GM23338 (cell line): Measurements from ENCODE around the gene SLC17A8. TPM values are rescaled to one million over a fixed set of nuclear protein-coding genes. Genes with fewer than 3 reads are reported as not detected.

Source experiments
- ATAC-seq: fragments of 200-7000 bp; cut with Tn5 transposase; 3 replicates; pipeline ENCODE4 v1.9.1; 2020
- DNase-seq: peaks from one replicate; pipeline ENCODE4 v3.0.0-alpha.2; 2015; ENCODE audit warnings: low spot score
- H2AFZ ChIP-seq: fragments of 200-600 bp; sonication (generic); 2 replicates; pipeline ENCODE4 v1.8.0; 2016; ENCODE audit warnings: antibody characterized with exemption, mild to moderate bottlenecking, moderate library complexity
- H3F3A ChIP-seq: fragments of 200-600 bp; sonication (generic); replicated peaks from 2 replicates; pipeline ENCODE4 v1.8.0; 2017; ENCODE audit warnings: antibody characterized with exemption, mixed run types, low read depth
- H3K27ac ChIP-seq: fragments of 200-600 bp; sonication (generic); 2 replicates; pipeline ENCODE4 v1.6.1; 2016; ENCODE audit warnings: low read depth
- H3K27me3 ChIP-seq: fragments of 200-600 bp; sonication (generic); 2 replicates; pipeline ENCODE4 v1.8.0; 2016; ENCODE audit warnings: mild to moderate bottlenecking, mixed run types, moderate library complexity; ENCODE audit not compliant: insufficient read depth
- H3K36me3 ChIP-seq: fragments of 200-600 bp; sonication (generic); 2 replicates; pipeline ENCODE4 v1.8.0; 2016; ENCODE audit warnings: mild to moderate bottlenecking; ENCODE audit not compliant: insufficient read depth
- H3K4me1 ChIP-seq: fragments of 200-600 bp; sonication (generic); 2 replicates; pipeline ENCODE4 v1.8.0; 2016; ENCODE audit warnings: mild to moderate bottlenecking, moderate library complexity; ENCODE audit not compliant: insufficient read depth
- H3K4me2 ChIP-seq: fragments of 200-600 bp; sonication (generic); 2 replicates; pipeline ENCODE4 v1.7.1; 2017; ENCODE audit warnings: mixed run types
- H3K4me3 ChIP-seq: fragments of 200-600 bp; sonication (generic); 2 replicates; pipeline ENCODE4 v1.6.1; 2016; ENCODE audit warnings: mixed run types
- H3K79me2 ChIP-seq: fragments of 200-600 bp; sonication (generic); replicated peaks from 2 replicates; pipeline ENCODE4 v1.8.0; 2017; ENCODE audit warnings: mild to moderate bottlenecking; ENCODE audit not compliant: insufficient read depth
- H3K9me2 ChIP-seq: fragments of 200-600 bp; sonication (generic); 2 replicates; pipeline ENCODE4 v1.8.0; 2017; ENCODE audit not compliant: insufficient read depth
- H4K20me1 ChIP-seq: fragments of 200-600 bp; sonication (generic); replicated peaks from 2 replicates; pipeline ENCODE4 v1.8.0; 2017; ENCODE audit warnings: mild to moderate bottlenecking; ENCODE audit not compliant: insufficient read depth
- H3K27ac Mint-ChIP-seq: 2 replicates; pipeline ENCODE4 v1.8.0; 2020; ENCODE audit warnings: inconsistent platforms, mild to moderate bottlenecking, moderate library complexity, mixed read lengths
- H3K27me3 Mint-ChIP-seq: 3 replicates; pipeline ENCODE4 v1.8.0; 2022; ENCODE audit warnings: low read depth, mild to moderate bottlenecking, moderate library complexity, mixed read lengths, inconsistent platforms; ENCODE audit not compliant: insufficient read depth, poor library complexity
- H3K36me3 Mint-ChIP-seq: 3 replicates; pipeline ENCODE4 v1.8.0; 2021; ENCODE audit warnings: low read depth, mild to moderate bottlenecking, inconsistent platforms, moderate library complexity, mixed read lengths
- H3K4me1 Mint-ChIP-seq: 3 replicates; pipeline ENCODE4 v1.8.0; 2020; ENCODE audit warnings: mild to moderate bottlenecking, inconsistent platforms, mixed read lengths
- H3K4me3 Mint-ChIP-seq: 3 replicates; pipeline ENCODE4 v1.8.0; 2021; ENCODE audit warnings: moderate library complexity, mild to moderate bottlenecking, inconsistent platforms, mixed read lengths
- H3K9me3 Mint-ChIP-seq: 3 replicates; pipeline ENCODE4 v1.8.0; 2020; ENCODE audit warnings: moderate library complexity, mild to moderate bottlenecking, inconsistent platforms, mixed read lengths
- EZH2phosphoT487 ChIP-seq: fragments of 200-600 bp; sonication (generic); IDR thresholded peaks from one replicate; pipeline ENCODE4 v1.8.1; 2018; ENCODE audit warnings: antibody characterized with exemption; ENCODE audit not compliant: unreplicated experiment
- JUNB ChIP-seq: IDR thresholded peaks from one replicate; pipeline ENCODE4 v1.6.1; 2016; ENCODE audit warnings: antibody characterized with exemption; ENCODE audit not compliant: unreplicated experiment
- NANOG ChIP-seq: IDR thresholded peaks from 2 replicates; pipeline ENCODE4 v1.6.1; 2016; ENCODE audit warnings: antibody characterized with exemption, borderline replicate concordance
- POLR2AphosphoS5 ChIP-seq: IDR thresholded peaks from 2 replicates; pipeline ENCODE4 v1.6.1; 2016; ENCODE audit warnings: antibody characterized with exemption, low read depth
- STAT1 ChIP-seq: IDR thresholded peaks from one replicate; pipeline ENCODE4 v1.6.1; 2016; ENCODE audit warnings: antibody characterized with exemption; ENCODE audit not compliant: unreplicated experiment
- ZNF114 ChIP-seq: fragments of 250-450 bp; sonication (Bioruptor Pico); IDR thresholded peaks from 2 replicates; pipeline ENCODE4 v1.5.0; 2020; ENCODE audit warnings: mild to moderate bottlenecking, moderate library complexity
- ZNF462 ChIP-seq: fragments of 250-450 bp; sonication (Bioruptor Pico); IDR thresholded peaks from 2 replicates; pipeline ENCODE4 v1.5.0; 2020; ENCODE audit warnings: mild to moderate bottlenecking, moderate library complexity
- polyA plus RNA-seq: library from polyadenylated mRNA; unstranded; fragments of >200 nt; fragmentation: Nextera tagmentation; extraction: Ambion mirVana; gene quantifications from 2 replicates; pipeline ENCODE4 v1.2.1, GENCODE V29; 2016
- total RNA-seq: library from RNA; depleted of rRNA; stranded (reverse); fragments of >200 nt; shearing (Covaris generic); gene quantifications from 2 replicates; pipeline ENCODE4 v1.2.3, GENCODE V29; 2014
- TF ChIP-seq, protein P1 (sequence below), 2 experiments: fragments of 200-600 bp in 1 of 2; sonication (generic) in 1 of 2; conservative IDR thresholded peaks; 2 replicates each; pipeline versions ENCODE4 v1.5.1 to v1.6.1; 2016 to 2017; ENCODE audit warnings: antibody characterized with exemption in 2 of 2, low read depth in 2 of 2, mild to moderate bottlenecking in 2 of 2, moderate library complexity in 1 of 2
- TF ChIP-seq, protein P2 (sequence below): IDR thresholded peaks from 2 replicates; pipeline ENCODE4 v1.6.1; 2016; ENCODE audit warnings: antibody characterized with exemption

The SLC17A8 gene
- total and polyA plus RNA-seq, 2 experiments from 2014 or later: 0.05 to 0.24 TPM

DNA sequence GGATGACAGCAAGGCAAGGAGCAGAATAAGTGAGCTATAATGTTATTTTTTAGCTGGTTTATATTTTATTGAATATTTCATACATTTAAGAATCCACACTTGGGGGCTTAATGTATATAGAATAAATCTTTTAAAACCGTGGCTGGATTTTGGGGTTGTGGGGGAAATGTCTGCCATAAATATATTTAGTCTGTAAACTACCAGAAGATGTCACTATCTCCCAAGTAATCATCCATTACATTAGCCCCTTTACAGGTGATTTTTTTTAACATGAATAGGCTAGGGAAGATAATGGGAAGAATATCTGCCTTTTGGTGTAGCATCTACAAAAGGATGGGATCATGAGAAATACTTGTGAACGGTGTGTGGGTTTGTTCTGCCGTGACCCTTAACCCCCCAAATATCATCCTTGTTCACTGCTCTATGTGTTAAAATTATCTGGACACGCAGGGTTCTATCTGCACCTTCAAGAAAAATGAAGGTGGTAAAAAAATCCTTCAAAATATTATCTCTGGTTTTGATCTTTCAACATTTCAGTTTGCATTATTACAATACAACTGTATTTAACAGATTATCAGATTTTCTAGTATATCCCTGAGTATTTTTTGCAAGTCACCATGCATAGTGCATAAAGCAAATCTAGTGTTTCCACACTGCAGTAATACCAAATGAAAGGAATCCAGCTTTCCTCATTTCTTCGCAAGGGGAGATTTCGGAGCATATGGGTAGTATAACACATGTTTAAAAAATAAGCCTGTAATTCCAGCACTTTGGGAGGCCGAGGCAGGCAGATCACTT is 8.0 kb upstream of the SLC17A8 start:
- Histone ChIP-seq H3K4me2 (no peak overlapping the region), H3F3A (no peaks in the 10 kb centered on the region), H3K36me3 (no peaks in the 10 kb centered on the region), H4K20me1 (no peaks in the 10 kb centered on the region), H2AFZ (no peak overlapping the region), H3K79me2 (no peaks in the 10 kb centered on the region), H3K27ac (no peak overlapping the region), H3K4me3 (no peak overlapping the region), H3K4me1 (peaks cover 4% of the 10 kb centered on the region; the same call in 1 of the 2 replicates), H3K9me2 (no peaks in the 10 kb centered on the region), H3K27me3 (no peaks in the 10 kb centered on the region)
- no peaks in the 10 kb centered on the region for H3K27me3 Mint-ChIP-seq
- H3K9me3 Mint-ChIP-seq: no peaks in the 10 kb centered on the region
- no peak overlapping the region for H3K4me3 Mint-ChIP-seq
- no peaks in the 10 kb centered on the region for H3K36me3 Mint-ChIP-seq
- H3K4me1 Mint-ChIP-seq: no peaks in the 10 kb centered on the region; the same call in 2 of the 3 replicates
- peak overlapping the region; percentile 49 for H3K27ac Mint-ChIP-seq
- peak; percentile 78 for ATAC-seq
- no peak for TF ChIP-seq JUNB
- TF ChIP-seq, protein P1, sequence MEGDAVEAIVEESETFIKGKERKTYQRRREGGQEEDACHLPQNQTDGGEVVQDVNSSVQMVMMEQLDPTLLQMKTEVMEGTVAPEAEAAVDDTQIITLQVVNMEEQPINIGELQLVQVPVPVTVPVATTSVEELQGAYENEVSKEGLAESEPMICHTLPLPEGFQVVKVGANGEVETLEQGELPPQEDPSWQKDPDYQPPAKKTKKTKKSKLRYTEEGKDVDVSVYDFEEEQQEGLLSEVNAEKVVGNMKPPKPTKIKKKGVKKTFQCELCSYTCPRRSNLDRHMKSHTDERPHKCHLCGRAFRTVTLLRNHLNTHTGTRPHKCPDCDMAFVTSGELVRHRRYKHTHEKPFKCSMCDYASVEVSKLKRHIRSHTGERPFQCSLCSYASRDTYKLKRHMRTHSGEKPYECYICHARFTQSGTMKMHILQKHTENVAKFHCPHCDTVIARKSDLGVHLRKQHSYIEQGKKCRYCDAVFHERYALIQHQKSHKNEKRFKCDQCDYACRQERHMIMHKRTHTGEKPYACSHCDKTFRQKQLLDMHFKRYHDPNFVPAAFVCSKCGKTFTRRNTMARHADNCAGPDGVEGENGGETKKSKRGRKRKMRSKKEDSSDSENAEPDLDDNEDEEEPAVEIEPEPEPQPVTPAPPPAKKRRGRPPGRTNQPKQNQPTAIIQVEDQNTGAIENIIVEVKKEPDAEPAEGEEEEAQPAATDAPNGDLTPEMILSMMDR (conservative IDR thresholded peaks at IDR 0.05; ENCODE audit: low read depth in 2 of 2): peak; percentile 65 to 81
- DNase-seq: peak; percentile 75

DNA sequence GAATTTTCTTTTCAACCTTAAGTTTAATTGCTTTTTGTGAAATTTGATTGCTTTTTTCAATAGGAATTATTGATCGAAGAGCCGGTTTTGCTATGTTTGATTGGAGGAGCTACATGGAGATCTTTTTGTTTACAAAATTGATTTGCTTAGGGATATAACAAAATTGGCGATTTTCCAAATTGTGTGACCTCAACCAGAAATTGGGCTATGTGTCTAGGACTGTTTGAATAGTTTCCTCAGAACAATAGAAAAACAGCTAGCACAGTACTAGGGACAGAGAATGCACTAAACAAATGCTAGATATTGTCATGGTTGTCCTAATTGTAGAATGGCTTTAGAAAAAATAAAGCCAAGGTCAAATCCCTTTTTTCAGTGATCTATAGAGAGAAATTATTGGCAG is 2.4 kb downstream of the SLC17A8 start:
- no peak overlapping the region for H3K4me3 ChIP-seq
- no peaks in the 10 kb centered on the region for H3K79me2 ChIP-seq
- H3K9me3 Mint-ChIP-seq: no peaks in the 10 kb centered on the region
- no peak for ATAC-seq
- no peaks in the 10 kb centered on the region for H3K36me3 ChIP-seq
- H3K27me3 Mint-ChIP-seq: peaks cover 6% of the 10 kb centered on the region
- H2AFZ ChIP-seq: no peak overlapping the region
- no peaks in the 10 kb centered on the region for H4K20me1 ChIP-seq
- H3K9me2 ChIP-seq: no peaks in the 10 kb centered on the region; the same call in 1 of the 2 replicates
- H3K4me1 ChIP-seq: peaks cover 15% of the 10 kb centered on the region
- H3F3A ChIP-seq: no peaks in the 10 kb centered on the region
- no peak for DNase-seq
- no peak overlapping the region for H3K27ac ChIP-seq
- H3K36me3 Mint-ChIP-seq: no peaks in the 10 kb centered on the region
- H3K4me1 Mint-ChIP-seq: peaks cover 21% of the 10 kb centered on the region; the same call in 2 of the 3 replicates
- no peaks in the 10 kb centered on the region for H3K27me3 ChIP-seq
- no peak overlapping the region for H3K27ac Mint-ChIP-seq
- no peak overlapping the region for H3K4me3 Mint-ChIP-seq
- H3K4me2 ChIP-seq: no peak overlapping the region
- no peak for TF ChIP-seq STAT1
- no peak for TF ChIP-seq ZNF114
- TF ChIP-seq NANOG: no peak
- TF ChIP-seq EZH2phosphoT487: no peak
- no peak for TF ChIP-seq JUNB
- TF ChIP-seq, protein P2, sequence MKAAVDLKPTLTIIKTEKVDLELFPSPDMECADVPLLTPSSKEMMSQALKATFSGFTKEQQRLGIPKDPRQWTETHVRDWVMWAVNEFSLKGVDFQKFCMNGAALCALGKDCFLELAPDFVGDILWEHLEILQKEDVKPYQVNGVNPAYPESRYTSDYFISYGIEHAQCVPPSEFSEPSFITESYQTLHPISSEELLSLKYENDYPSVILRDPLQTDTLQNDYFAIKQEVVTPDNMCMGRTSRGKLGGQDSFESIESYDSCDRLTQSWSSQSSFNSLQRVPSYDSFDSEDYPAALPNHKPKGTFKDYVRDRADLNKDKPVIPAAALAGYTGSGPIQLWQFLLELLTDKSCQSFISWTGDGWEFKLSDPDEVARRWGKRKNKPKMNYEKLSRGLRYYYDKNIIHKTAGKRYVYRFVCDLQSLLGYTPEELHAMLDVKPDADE: no peak
- TF ChIP-seq POLR2AphosphoS5: no peak
- TF ChIP-seq, protein P1 (conservative IDR thresholded peaks at IDR 0.05; ENCODE audit: low read depth in 2 of 2): no peak
- TF ChIP-seq ZNF462 (CRISPR knock-in tag): no peak
